ENCODE data around the gene ARHGAP4. TPM values are rescaled to one million over a fixed set of nuclear protein-coding genes. Genes with fewer than 3 reads are reported as not detected.

ARHGAP4 gene
- 1.4 TPM in 1 of 2 replicates, not detected in the other for total RNA-seq

DNA sequence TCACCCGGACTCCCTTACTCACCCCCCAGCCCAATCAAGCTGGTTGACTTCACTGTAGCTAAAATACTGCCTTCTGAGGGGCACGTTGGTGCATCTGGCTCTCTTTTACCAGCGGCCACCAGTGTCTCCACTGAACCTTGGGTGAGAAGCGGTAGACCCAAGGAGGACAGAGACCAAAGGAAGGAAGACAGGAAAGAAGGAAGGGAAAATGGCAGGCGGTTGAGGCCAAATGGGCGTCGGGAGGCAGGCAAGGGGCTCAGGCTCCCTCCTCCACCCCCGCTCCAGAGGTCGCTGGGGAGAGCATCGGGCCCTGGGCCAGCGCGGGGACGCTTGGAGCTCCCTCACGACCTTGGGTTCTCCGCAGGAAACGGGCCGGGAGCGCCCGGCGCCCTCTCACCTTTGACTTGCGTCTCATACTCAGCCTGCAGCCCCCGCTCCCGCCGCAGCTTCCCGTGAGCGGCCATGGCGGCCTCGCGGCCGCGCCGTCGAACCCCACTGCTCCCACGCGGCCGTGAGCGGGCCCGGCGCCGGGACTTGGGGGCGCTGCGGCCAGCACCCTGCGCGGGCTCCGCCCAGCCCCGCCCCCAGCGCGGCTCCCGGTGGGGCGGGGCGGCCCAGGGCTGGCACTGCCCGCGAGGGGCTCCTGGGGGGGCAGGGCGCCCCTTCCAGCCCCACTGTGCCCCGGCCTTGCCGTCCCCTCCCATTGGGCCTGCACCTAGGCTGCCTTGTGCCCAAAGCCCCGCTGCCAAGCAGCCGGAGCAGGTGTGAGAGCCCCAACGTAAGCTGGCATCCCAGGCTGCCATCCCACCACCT, at the start of gene ARHGAP4:
ARHGAP4 (minus strand) TSS at position 526 of the 813 bp plus-strand sequence; CDS start at position 464, 62 bp downstream.

DNA sequence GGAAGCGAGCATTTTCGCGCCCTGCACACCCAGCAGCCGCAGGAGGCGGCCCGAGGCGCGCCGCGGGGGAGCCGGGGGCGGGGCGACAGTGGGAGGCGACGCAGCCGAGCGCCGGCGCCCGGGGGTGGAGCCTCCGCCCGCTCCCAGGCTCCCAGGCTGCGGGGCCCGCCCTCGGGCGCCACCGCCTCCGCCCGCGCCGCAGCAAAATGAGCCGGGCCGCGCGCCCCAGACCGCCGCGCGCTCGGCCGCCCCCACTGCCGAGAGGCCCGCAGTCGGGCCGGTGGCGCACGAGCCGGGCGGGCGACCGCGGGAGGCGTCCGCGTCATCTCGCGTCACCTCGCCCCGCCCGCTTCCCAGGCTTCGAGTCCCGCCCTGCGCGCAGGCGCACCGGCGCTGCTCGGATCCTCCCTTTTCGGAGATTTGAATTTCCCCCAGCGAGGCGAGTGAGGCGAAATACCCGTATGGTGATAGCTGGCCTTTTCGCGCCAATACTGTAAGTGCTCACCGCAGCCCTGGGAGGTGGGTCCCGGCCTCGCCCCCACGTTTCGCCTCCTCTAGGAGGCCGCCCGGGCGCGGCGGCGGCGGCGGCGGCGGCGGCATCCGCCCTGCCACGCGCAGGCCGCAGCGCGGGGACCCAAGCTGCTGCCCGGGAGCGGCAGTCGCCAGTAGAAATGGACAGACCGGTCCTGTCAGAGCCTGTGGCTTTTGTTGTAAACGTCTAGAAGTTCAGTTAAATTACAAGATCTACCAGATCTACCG, 46.5 kb upstream of the ARHGAP4 start, which contains the start of gene TMEM187:
TMEM187 (plus strand) TSS at position 387 of the 759 bp plus-strand sequence. CDS start 9,309 bp downstream, outside the sequence.

DNA sequence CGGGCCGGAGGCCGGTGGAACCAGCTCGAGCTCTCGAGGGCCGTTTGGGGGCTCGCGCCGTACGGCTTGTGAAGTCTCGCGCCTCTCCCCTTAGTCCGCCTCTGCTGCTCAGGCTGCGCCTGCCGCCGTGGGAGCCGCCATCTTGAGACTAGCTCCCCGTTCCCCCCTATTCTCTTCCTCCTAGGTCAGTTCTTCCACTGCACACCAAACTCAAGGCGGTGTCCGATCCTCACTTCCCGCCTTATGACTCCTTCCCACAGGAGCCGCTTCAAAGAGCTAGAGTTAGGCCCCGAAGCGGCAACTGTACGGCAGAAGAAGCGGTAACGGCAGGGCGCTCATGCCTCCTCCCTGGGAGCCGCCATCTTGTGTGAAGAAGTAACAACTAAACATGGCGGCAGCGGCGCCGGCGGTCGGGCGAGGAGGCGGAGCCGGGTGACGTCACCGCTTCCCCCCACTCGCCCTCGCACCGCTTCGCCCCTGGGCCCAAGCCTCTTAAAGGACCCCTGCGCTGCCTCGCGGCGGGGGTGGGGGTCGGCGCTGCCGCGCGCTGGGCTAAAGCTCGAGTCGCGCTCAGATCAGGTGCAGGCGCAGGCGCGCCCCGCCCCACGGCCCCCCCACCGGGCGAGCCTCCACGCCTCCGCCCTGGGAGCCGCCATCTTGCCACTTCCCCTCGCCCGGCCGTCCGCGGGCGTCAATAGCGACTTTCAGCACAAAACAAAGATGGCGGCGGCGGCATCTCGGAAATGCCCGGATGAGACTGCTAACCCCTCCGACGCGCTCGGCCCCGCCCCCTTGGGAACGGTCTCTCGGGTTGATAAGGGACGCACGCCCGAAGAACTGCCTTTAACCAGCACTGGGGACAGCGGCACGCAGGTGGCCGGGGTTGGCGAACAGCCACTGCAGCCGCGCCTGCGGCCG, 45.6 kb upstream of the ARHGAP4 start, which contains the start of gene HCFC1:
HCFC1 (minus strand) TSS at position 369 of the 918 bp plus-strand sequence. CDS start 978 bp downstream, outside the sequence.

GRCh38 chrX:153944140-153944799, 18.2 kb upstream of the ARHGAP4 start, which contains the start of gene RENBP:
Gene RENBP, minus strand, starts transcription at chrX:153944643. Its CDS starts 33 bp downstream, at chrX:153944610.

GRCh38 chrX:153934762-153935325, 8.8 kb upstream of the ARHGAP4 start, which contains the start of gene NAA10:
Gene NAA10, minus strand, starts transcription at chrX:153935037. Its CDS starts 133 bp downstream, at chrX:153934904.

DNA sequence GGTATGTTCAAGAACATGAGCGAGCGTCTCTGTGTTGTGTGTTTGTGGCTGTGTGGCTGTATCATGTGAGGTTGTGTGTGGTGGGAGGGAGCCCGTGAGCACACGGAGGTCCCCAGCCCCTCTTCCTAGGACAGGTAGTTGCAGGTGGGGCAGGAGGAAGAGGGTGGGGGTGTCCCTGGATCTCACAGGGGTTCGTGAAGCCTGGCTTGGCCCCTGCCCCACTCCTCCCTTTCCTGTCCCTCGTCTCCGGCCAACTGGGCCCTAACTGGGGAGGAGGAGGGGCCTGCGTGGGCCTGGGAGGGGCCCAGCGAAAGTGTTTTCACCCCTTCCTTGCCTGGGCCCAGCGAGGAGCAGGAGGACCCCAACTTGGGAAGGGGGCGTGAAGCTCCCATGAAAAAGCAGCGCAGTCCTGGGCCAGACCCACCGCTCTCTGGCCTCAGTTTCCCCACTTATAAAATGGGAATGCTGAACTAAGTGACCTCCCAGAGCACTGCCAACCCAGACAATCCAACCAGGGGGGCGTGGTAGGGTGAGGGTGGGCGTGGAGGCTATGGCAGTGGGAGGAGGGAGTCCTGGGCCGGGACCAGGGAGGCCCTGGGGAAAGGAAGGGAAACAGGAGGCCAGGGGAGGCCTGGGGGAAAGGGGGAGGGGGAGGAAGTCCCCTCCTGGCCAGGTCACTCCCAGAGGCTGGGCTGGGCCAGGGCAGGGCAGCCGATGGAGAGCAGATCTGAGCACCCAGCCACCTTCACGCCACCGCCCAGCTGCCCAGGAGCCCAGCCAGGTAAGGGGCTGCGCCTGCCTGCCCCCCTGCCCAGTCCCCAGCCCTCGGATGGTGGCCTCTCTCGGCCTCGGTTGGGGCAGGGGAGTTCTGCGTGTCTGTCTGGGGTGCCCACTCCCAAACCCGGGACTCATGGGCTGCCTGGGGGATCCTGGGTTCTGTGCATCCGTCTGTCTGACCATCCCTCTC, 21.8 kb downstream of the ARHGAP4 start, which contains the start of gene AVPR2:
AVPR2 (plus strand) TSS at position 683 of the 967 bp plus-strand sequence. CDS start 473 bp downstream, outside the sequence.

GRCh38 chrX:153885968-153886903, 39.8 kb downstream of the ARHGAP4 start, which contains the start of gene L1CAM:
Gene L1CAM, minus strand, starts transcription at chrX:153886173. Its CDS starts 10,337 bp downstream, at chrX:153875836.

Other genes starting within 250 kb of the ARHGAP4 start
- 48.6 and 52.0 TPM in 2 replicates for gene SLC6A8, start 238.3 kb downstream of the ARHGAP4 start, total RNA-seq
- 170 and 172 TPM in 2 replicates for gene BCAP31, start 201.9 kb downstream of the ARHGAP4 start, total RNA-seq
- gene ABCD1, start 201.4 kb downstream of the ARHGAP4 start, total RNA-seq, result 17.5 and 24.9 TPM in 2 replicates
- 1.3 and 6.0 TPM in 2 replicates for gene PLXNB3, start 162.0 kb downstream of the ARHGAP4 start, total RNA-seq
- 0.72 TPM in 1 of 2 replicates, not detected in the other for gene SRPK3, start 145.2 kb downstream of the ARHGAP4 start, total RNA-seq
- 74.0 and 81.8 TPM in 2 replicates for gene IDH3G, start 131.9 kb downstream of the ARHGAP4 start, total RNA-seq
- 347 and 394 TPM in 2 replicates for gene SSR4, start 131.6 kb downstream of the ARHGAP4 start, total RNA-seq
- 1.1 and 5.5 TPM in 2 replicates for gene PDZD4, start 95.7 kb downstream of the ARHGAP4 start, total RNA-seq
- 2.9 and 8.6 TPM in 2 replicates for gene L1CAM, start 40.1 kb downstream of the ARHGAP4 start, total RNA-seq
- gene AVPR2, start 21.6 kb downstream of the ARHGAP4 start, total RNA-seq, result not detected in 2 replicates
- 127 and 163 TPM in 2 replicates for gene NAA10, start 8.8 kb upstream of the ARHGAP4 start, total RNA-seq
- gene RENBP, start 18.4 kb upstream of the ARHGAP4 start, total RNA-seq, result 0.54 and 2.3 TPM in 2 replicates
- 22.6 and 39.9 TPM in 2 replicates for gene HCFC1, start 45.6 kb upstream of the ARHGAP4 start, total RNA-seq
- 5.2 and 7.8 TPM in 2 replicates for gene TMEM187, start 46.5 kb upstream of the ARHGAP4 start, total RNA-seq
- 95.0 and 131 TPM in 2 replicates for gene IRAK1, start 93.6 kb upstream of the ARHGAP4 start, total RNA-seq
- gene MECP2, start 171.5 kb upstream of the ARHGAP4 start, total RNA-seq, result 18.2 and 25.6 TPM in 2 replicates
- not detected in 2 replicates for gene OPN1LW, start 218.0 kb upstream of the ARHGAP4 start, total RNA-seq